Stimulated activated CD8-positive, alpha-beta memory T cell treated with anti-CD3 and anti-CD28 coated beads, Interleukin-12 subunit alpha, Interleukin-12 subunit beta, amount 100 ng/mL, for 1 hour (primary cell): ENCODE data around the gene SNPH.
"Not testable (repeated sequence)": the region's sequence is repeated elsewhere in the genome, so short reads cannot be mapped to it uniquely, and the experiment has no call there.

Experiments used
- DNase-seq: peaks from one replicate; pipeline ENCODE4 v3.0.0-alpha.2; 2020; ENCODE audit warnings: low read depth

The SNPH gene

GRCh38 chr20:1341561-1342265 is 75.6 kb downstream of the SNPH start:
- no peak for DNase-seq

GRCh38 chr20:1343446-1344124 is 77.5 kb downstream of the SNPH start:
- not testable (repeated sequence) for DNase-seq

- DNase-seq = no peak
Observed at GRCh38 chr20:1345030-1345755, 79.1 kb downstream of the SNPH start.

GRCh38 chr20:1345756-1346093 is 79.6 kb downstream of the SNPH start:
- DNase-seq = no peak

- DNase-seq = no peak
Observed at GRCh38 chr20:1346315-1346969, 80.3 kb downstream of the SNPH start.

GRCh38 chr20:1353956-1354355 is 87.9 kb downstream of the SNPH start:
- no peak for DNase-seq

GRCh38 chr20:1357921-1358671 is 92.0 kb downstream of the SNPH start:
- no peak for DNase-seq
